HepG2 (cell line): Measurements from ENCODE around the gene GABRB3. TPM values are rescaled to one million over a fixed set of nuclear protein-coding genes. Genes with fewer than 3 reads are reported as not detected.

Experiments used
- ATAC-seq: fragments of 200-7000 bp; cut with Tn5 transposase; 3 replicates; pipeline ENCODE4 v1.9.1; 2020; ENCODE audit warnings: mild to moderate bottlenecking, moderate library complexity
- BruUV-seq: library from RNA; stranded (reverse); fragments of 400-500 nt; replicated peaks from 2 replicates; lab custom pipeline; 2021; lab: Mats Ljungman, UMichigan
- CTCF ChIA-PET: fragments of 300-600 bp; formaldehyde crosslinking; extraction: SDS; loops from one replicate; lab custom pipeline; 2021; ENCODE audit warnings: low total read pairs, inconsistent platforms, low intra/inter-chr PET ratio; lab: Yijun Ruan, JAX
- POLR2A ChIA-PET: fragments of 350-600 bp; sonication (Branson Sonifier 250); formaldehyde crosslinking; loops from one replicate; lab custom pipeline; 2020; ENCODE audit warnings: antibody characterized with exemption, inconsistent platforms; lab: Yijun Ruan, JAX
- DNase-seq: peaks from one replicate; pipeline ENCODE4 v3.0.0-alpha.2; 2015; ENCODE audit warnings: low spot score
- FAIRE-seq: peaks from 3 replicates; lab custom pipeline; 2011; peaks lifted over from hg19 to GRCh38; lab: Jason Lieb, UNC
- H2AFZ ChIP-seq: one replicate; pipeline ENCODE4 v1.6.1; 2011; ENCODE audit warnings: low read length, inconsistent platforms
- H3K27ac ChIP-seq: fragments of 300-600 bp; 3 replicates; pipeline ENCODE4 v1.8.0; 2011; ENCODE audit warnings: mixed run types, mild to moderate bottlenecking, mixed read lengths, low read length, inconsistent platforms; ENCODE audit not compliant: insufficient read depth; ENCODE audit errors: extremely low read length
- H3K27me3 ChIP-seq, 2 experiments: fragments of 200-600 bp in 1 of 2; 2 replicates in 1 of 2; 3 replicates in 1 of 2; pipeline versions ENCODE4 v1.6.0 to v1.8.0; 2011; ENCODE audit warnings: low read length in 2 of 2, mild to moderate bottlenecking in 2 of 2, moderate library complexity in 2 of 2, inconsistent platforms in 1 of 2; ENCODE audit not compliant: insufficient read depth in 2 of 2, control insufficient read depth in 1 of 2
- H3K36me3 ChIP-seq, 2 experiments: fragments of 200-600 bp in 1 of 2; replicated peaks in 1 of 2; 2 replicates in 1 of 2; 3 replicates in 1 of 2; pipeline versions ENCODE4 v1.5.1 to v1.8.0; 2011; ENCODE audit warnings: low read length in 2 of 2, inconsistent platforms in 1 of 2; ENCODE audit not compliant: insufficient read depth in 2 of 2, control insufficient read depth in 1 of 2
- H3K4me1 ChIP-seq: 2 replicates; pipeline ENCODE4 v1.5.1; 2012; ENCODE audit warnings: low read length, inconsistent platforms; ENCODE audit not compliant: insufficient read depth
- H3K4me2 ChIP-seq: 2 replicates; pipeline ENCODE4 v1.6.0; 2011; ENCODE audit warnings: low read depth, low read length, inconsistent platforms
- H3K4me3 ChIP-seq, 3 experiments: fragments of 200-600 bp in 1 of 3; sonication (generic), shearing (Covaris generic) in 1 of 3; replicated peaks in 1 of 3; 2 replicates each; pipeline ENCODE4 v1.5.1; 2011 to 2016; ENCODE audit warnings: low read length in 3 of 3, inconsistent platforms in 2 of 3, low read depth in 2 of 3, mild to moderate bottlenecking in 2 of 3, control low read depth in 1 of 3, mixed read lengths in 1 of 3; ENCODE audit not compliant: insufficient read depth in 1 of 3
- H3K79me2 ChIP-seq: one replicate; pipeline ENCODE4 v1.6.1; 2011; ENCODE audit warnings: low read length, inconsistent platforms; ENCODE audit not compliant: insufficient read depth
- H3K9ac ChIP-seq: 2 replicates; pipeline ENCODE4 v1.6.0; 2011; ENCODE audit warnings: mild to moderate bottlenecking, low read depth, low read length, inconsistent platforms; ENCODE audit not compliant: insufficient read depth
- H3K9me3 ChIP-seq: 2 replicates; pipeline ENCODE4 v1.5.1; 2012; ENCODE audit warnings: mild to moderate bottlenecking, low read length
- H4K20me1 ChIP-seq: 2 replicates; pipeline ENCODE4 v1.6.0; 2011; ENCODE audit warnings: inconsistent platforms, mild to moderate bottlenecking, low read length, moderate library complexity; ENCODE audit not compliant: insufficient read depth
- AHDC1 ChIP-seq: sonication (generic); formaldehyde crosslinking; IDR thresholded peaks from 2 replicates; pipeline ENCODE4 v1.5.1; 2020; ENCODE audit warnings: mild to moderate bottlenecking, missing genetic modification reagents, borderline replicate concordance
- ARID2 ChIP-seq: sonication (generic); formaldehyde crosslinking; IDR thresholded peaks from 2 replicates; pipeline ENCODE4 v1.8.1; 2022; ENCODE audit warnings: mild to moderate bottlenecking, missing genetic modification reagents, borderline replicate concordance
- BCLAF1 ChIP-seq: fragments of 450-650 bp; IDR thresholded peaks from 2 replicates; pipeline ENCODE4 v1.6.1; 2017; ENCODE audit warnings: mild to moderate bottlenecking
- CREB3 ChIP-seq: sonication (generic); formaldehyde crosslinking; IDR thresholded peaks from 2 replicates; pipeline ENCODE4 v1.5.0; 2020; ENCODE audit warnings: missing genetic modification reagents
- GATAD1 ChIP-seq: IDR thresholded peaks from 2 replicates; pipeline ENCODE4 v1.6.1; 2016; ENCODE audit warnings: missing genetic modification reagents, missing compliant biosample characterization
- HES4 ChIP-seq: sonication (generic); formaldehyde crosslinking; IDR thresholded peaks from 2 replicates; pipeline ENCODE4 v1.9.0; 2021; ENCODE audit warnings: mild to moderate bottlenecking, missing genetic modification reagents, borderline replicate concordance
- IRF1 ChIP-seq: sonication (generic); formaldehyde crosslinking; IDR thresholded peaks from 2 replicates; pipeline ENCODE4 v1.4.0; 2020; ENCODE audit warnings: low read depth, mild to moderate bottlenecking, missing genetic modification reagents
- KMT2B ChIP-seq: IDR thresholded peaks from 2 replicates; pipeline ENCODE4 v1.6.1; 2016; ENCODE audit warnings: missing genetic modification reagents, missing compliant biosample characterization
- REPIN1 ChIP-seq: sonication (generic); formaldehyde crosslinking; IDR thresholded peaks from 2 replicates; pipeline ENCODE4 v1.8.0; 2022; ENCODE audit warnings: missing genetic modification reagents, low read depth, mild to moderate bottlenecking, borderline replicate concordance
- TOPORS ChIP-seq: sonication (generic); formaldehyde crosslinking; IDR thresholded peaks from 2 replicates; pipeline ENCODE4 v1.8.0; 2023; ENCODE audit warnings: mild to moderate bottlenecking, missing genetic modification reagents
- ZFP82 ChIP-seq: sonication (generic); formaldehyde crosslinking; IDR thresholded peaks from 2 replicates; pipeline ENCODE4 v1.5.1; 2020; ENCODE audit warnings: mild to moderate bottlenecking, missing genetic modification reagents, borderline replicate concordance
- ZNF343 ChIP-seq: sonication (generic); formaldehyde crosslinking; IDR thresholded peaks from 2 replicates; pipeline ENCODE4 v1.4.0; 2020; ENCODE audit warnings: mild to moderate bottlenecking, missing genetic modification reagents
- ZNF430 ChIP-seq: sonication (generic); formaldehyde crosslinking; IDR thresholded peaks from 2 replicates; pipeline ENCODE4 v1.9.0; 2021; ENCODE audit warnings: mild to moderate bottlenecking, missing genetic modification reagents
- ZZZ3 ChIP-seq: sonication (generic); formaldehyde crosslinking; IDR thresholded peaks from 2 replicates; pipeline ENCODE4 v1.4.0; 2020; ENCODE audit warnings: missing genetic modification reagents, mild to moderate bottlenecking, borderline replicate concordance
- WGBS: methylation state at CpG from one replicate; pipeline ENCODE4 v1.1.6; 2017; ENCODE audit warnings: low lambda C conversion rate; 5-methylcytosine and 5-hydroxymethylcytosine counted together
- in situ Hi-C: cut with HindIII; loops from 2 replicates; pipeline ENCODE4 v1.10.0; 2017; ENCODE audit warnings: low pct_unique_long_range_greater_than_20kb; ENCODE audit not compliant: extremely low pct_ligation_motif_present
- intact Hi-C: fragments of 100-400 bp; cut with micrococcal nuclease; formaldehyde crosslinking; loops from one replicate; pipeline ENCODE4 v1.10.0; 2022; ENCODE audit not compliant: unreplicated experiment
- polyA plus RNA-seq, 8 experiments: library from polyadenylated mRNA; depleted of rRNA in 3 of 8; stranded (reverse) in 7 of 8; unstranded in 1 of 8; fragments of >200 nt; fragmentation: Illumina TruSeq in 4 of 8; extraction: Trizol in 4 of 8; gene quantifications; 2 replicates each; pipeline versions ENCODE4 v1.2.1 to v1.2.3, GENCODE V29; 2011 to 2016; ENCODE audit warnings: low read depth in 4 of 8, missing spikeins in 1 of 8, mixed read lengths in 1 of 8; ENCODE audit not compliant: insufficient read depth in 1 of 8
- total RNA-seq, 5 experiments: library from RNA; depleted of rRNA; stranded (reverse); fragments of >200 nt; fragmentation: Illumina TruSeq; extraction: Trizol; gene quantifications; 2 replicates each; pipeline ENCODE4 v1.2.3, GENCODE V29; 2016; ENCODE audit warnings: low read depth in 1 of 5

The GABRB3 gene
- total and polyA plus RNA-seq, 2 of the 13 experiments (the other 11 are each of a cell fraction or from before 2014, with no cell fraction given), result not detected

GRCh38 chr15:26721232-26721967 lies 51.5 kb downstream of the GABRB3 start:
- DNase-seq (no peak), FAIRE-seq (no peak), ATAC-seq (no peak)
- no peaks in the 10 kb centered on the region for H4K20me1 ChIP-seq
- H3K36me3 ChIP-seq, result no peaks in the 10 kb centered on the region
- no peaks in the 10 kb centered on the region for H3K79me2 ChIP-seq
- H2AFZ ChIP-seq, result no peak overlapping the region
- in situ Hi-C loops, result no loop called here
- H3K4me1 ChIP-seq, result no peaks in the 10 kb centered on the region
- 0% methylated on average over 5 of the region's 5 CpGs for WGBS
- intact Hi-C loops, result no loop called here
- no peak overlapping the region for H3K4me2 ChIP-seq
- H3K27me3 ChIP-seq, result no peaks in the 10 kb centered on the region
- CTCF ChIA-PET, result no interaction called here
- POLR2A ChIA-PET, result no interaction called here
- no TSS peak for BruUV-seq
- TF ChIP-seq ZZZ3 (CRISPR knock-in tag) (no peak), KMT2B (CRISPR knock-in tag) (no peak), IRF1 (CRISPR knock-in tag) (no peak), CREB3 (no peak), TOPORS (CRISPR knock-in tag) (no peak), ZFP82 (CRISPR knock-in tag) (no peak), ARID2 (CRISPR knock-in tag) (no peak), BCLAF1 (no peak), HES4 (CRISPR knock-in tag) (no peak), ZNF430 (CRISPR knock-in tag) (no peak), REPIN1 (CRISPR knock-in tag) (no peak), ZNF343 (no peak), AHDC1 (CRISPR knock-in tag) (no peak), GATAD1 (CRISPR knock-in tag) (no peak)
- no peak overlapping the region for H3K4me3 ChIP-seq
- H3K27ac ChIP-seq, result no peak overlapping the region
- H3K9me3 ChIP-seq, result peaks cover 84% of the 10 kb centered on the region
- H3K9ac ChIP-seq, result no peak overlapping the region
